Measurements from ENCODE around the gene SMIM43.

DNA sequence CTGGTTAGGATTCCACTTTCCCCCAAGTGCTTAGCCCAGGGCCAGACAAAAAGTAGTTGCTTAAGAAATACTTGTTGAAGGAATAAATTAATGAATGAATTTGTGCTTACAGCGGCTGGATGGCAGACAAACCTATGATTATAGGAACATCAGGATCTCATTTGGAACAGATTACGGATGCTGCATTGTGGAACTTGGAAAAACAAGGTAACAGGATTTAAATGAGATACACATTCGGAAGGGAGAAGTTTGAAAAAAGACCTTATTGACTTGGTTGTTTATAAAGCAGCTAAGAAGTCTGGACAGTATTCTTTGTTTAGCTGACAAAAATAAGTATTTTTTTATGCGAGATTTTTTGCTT is 36.7 kb upstream of the SMIM43 start:
- TF ChIP-seq CTCF (IDR thresholded peaks at IDR 0.05; ENCODE audit: insufficient read depth, low read length) (no peak), POLR2AphosphoS5 (IDR thresholded peaks at IDR 0.05; ENCODE audit: low read depth) (no peak), GABPA (IDR thresholded peaks at IDR 0.05; ENCODE audit: low read depth) (no peak)
- TF ChIP-seq, protein P1, sequence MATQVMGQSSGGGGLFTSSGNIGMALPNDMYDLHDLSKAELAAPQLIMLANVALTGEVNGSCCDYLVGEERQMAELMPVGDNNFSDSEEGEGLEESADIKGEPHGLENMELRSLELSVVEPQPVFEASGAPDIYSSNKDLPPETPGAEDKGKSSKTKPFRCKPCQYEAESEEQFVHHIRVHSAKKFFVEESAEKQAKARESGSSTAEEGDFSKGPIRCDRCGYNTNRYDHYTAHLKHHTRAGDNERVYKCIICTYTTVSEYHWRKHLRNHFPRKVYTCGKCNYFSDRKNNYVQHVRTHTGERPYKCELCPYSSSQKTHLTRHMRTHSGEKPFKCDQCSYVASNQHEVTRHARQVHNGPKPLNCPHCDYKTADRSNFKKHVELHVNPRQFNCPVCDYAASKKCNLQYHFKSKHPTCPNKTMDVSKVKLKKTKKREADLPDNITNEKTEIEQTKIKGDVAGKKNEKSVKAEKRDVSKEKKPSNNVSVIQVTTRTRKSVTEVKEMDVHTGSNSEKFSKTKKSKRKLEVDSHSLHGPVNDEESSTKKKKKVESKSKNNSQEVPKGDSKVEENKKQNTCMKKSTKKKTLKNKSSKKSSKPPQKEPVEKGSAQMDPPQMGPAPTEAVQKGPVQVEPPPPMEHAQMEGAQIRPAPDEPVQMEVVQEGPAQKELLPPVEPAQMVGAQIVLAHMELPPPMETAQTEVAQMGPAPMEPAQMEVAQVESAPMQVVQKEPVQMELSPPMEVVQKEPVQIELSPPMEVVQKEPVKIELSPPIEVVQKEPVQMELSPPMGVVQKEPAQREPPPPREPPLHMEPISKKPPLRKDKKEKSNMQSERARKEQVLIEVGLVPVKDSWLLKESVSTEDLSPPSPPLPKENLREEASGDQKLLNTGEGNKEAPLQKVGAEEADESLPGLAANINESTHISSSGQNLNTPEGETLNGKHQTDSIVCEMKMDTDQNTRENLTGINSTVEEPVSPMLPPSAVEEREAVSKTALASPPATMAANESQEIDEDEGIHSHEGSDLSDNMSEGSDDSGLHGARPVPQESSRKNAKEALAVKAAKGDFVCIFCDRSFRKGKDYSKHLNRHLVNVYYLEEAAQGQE (IDR thresholded peaks at IDR 0.05; ENCODE audit: insufficient replicate concordance, low read depth): no peak

Data from HL-60 (cell line).